Measurements from ENCODE around the gene HERC2.

DNA sequence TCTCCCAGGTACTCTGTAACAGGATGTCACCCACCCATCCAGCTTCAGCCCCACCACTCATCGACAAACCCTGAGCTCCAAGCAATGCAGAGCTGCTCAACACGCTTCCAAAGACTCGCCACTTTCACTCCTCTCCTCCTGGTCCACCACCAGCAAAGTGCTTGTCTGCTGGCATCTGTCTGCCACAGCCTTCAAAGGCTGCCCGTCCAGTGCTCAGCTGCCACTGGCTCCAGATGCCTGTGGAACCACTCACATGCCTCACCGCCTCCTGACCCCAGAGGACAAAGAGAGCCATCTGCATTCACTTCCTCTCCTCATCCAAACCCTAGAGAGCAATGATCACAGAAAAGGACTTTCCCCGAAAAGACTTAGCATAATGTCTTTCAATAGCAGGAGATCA is 113.4 kb downstream of the HERC2 start:
- TF ChIP-seq, protein P1, sequence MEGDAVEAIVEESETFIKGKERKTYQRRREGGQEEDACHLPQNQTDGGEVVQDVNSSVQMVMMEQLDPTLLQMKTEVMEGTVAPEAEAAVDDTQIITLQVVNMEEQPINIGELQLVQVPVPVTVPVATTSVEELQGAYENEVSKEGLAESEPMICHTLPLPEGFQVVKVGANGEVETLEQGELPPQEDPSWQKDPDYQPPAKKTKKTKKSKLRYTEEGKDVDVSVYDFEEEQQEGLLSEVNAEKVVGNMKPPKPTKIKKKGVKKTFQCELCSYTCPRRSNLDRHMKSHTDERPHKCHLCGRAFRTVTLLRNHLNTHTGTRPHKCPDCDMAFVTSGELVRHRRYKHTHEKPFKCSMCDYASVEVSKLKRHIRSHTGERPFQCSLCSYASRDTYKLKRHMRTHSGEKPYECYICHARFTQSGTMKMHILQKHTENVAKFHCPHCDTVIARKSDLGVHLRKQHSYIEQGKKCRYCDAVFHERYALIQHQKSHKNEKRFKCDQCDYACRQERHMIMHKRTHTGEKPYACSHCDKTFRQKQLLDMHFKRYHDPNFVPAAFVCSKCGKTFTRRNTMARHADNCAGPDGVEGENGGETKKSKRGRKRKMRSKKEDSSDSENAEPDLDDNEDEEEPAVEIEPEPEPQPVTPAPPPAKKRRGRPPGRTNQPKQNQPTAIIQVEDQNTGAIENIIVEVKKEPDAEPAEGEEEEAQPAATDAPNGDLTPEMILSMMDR (IDR thresholded peaks at IDR 0.05; ENCODE audit: low read depth, low read length, missing input control) = no peak
- TF ChIP-seq RAD21 (IDR thresholded peaks at IDR 0.05) (no peak), YY1 (IDR thresholded peaks at IDR 0.05) (no peak)
- TF ChIP-seq, protein P2, sequence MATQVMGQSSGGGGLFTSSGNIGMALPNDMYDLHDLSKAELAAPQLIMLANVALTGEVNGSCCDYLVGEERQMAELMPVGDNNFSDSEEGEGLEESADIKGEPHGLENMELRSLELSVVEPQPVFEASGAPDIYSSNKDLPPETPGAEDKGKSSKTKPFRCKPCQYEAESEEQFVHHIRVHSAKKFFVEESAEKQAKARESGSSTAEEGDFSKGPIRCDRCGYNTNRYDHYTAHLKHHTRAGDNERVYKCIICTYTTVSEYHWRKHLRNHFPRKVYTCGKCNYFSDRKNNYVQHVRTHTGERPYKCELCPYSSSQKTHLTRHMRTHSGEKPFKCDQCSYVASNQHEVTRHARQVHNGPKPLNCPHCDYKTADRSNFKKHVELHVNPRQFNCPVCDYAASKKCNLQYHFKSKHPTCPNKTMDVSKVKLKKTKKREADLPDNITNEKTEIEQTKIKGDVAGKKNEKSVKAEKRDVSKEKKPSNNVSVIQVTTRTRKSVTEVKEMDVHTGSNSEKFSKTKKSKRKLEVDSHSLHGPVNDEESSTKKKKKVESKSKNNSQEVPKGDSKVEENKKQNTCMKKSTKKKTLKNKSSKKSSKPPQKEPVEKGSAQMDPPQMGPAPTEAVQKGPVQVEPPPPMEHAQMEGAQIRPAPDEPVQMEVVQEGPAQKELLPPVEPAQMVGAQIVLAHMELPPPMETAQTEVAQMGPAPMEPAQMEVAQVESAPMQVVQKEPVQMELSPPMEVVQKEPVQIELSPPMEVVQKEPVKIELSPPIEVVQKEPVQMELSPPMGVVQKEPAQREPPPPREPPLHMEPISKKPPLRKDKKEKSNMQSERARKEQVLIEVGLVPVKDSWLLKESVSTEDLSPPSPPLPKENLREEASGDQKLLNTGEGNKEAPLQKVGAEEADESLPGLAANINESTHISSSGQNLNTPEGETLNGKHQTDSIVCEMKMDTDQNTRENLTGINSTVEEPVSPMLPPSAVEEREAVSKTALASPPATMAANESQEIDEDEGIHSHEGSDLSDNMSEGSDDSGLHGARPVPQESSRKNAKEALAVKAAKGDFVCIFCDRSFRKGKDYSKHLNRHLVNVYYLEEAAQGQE (IDR thresholded peaks at IDR 0.05) = no peak
- TF ChIP-seq, protein P3, sequence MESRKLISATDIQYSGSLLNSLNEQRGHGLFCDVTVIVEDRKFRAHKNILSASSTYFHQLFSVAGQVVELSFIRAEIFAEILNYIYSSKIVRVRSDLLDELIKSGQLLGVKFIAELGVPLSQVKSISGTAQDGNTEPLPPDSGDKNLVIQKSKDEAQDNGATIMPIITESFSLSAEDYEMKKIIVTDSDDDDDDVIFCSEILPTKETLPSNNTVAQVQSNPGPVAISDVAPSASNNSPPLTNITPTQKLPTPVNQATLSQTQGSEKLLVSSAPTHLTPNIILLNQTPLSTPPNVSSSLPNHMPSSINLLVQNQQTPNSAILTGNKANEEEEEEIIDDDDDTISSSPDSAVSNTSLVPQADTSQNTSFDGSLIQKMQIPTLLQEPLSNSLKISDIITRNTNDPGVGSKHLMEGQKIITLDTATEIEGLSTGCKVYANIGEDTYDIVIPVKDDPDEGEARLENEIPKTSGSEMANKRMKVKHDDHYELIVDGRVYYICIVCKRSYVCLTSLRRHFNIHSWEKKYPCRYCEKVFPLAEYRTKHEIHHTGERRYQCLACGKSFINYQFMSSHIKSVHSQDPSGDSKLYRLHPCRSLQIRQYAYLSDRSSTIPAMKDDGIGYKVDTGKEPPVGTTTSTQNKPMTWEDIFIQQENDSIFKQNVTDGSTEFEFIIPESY (IDR thresholded peaks at IDR 0.05) = no peak
- TF ChIP-seq, protein P4, sequence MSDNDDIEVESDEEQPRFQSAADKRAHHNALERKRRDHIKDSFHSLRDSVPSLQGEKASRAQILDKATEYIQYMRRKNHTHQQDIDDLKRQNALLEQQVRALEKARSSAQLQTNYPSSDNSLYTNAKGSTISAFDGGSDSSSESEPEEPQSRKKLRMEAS (IDR thresholded peaks at IDR 0.05) = no peak
- TF ChIP-seq, protein P5, sequence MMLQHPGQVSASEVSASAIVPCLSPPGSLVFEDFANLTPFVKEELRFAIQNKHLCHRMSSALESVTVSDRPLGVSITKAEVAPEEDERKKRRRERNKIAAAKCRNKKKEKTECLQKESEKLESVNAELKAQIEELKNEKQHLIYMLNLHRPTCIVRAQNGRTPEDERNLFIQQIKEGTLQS (IDR thresholded peaks at IDR 0.05) = no peak
